ENCODE measurements around the gene OLFML2A. TPM values are rescaled to one million over a fixed set of nuclear protein-coding genes. Genes with fewer than 3 reads are reported as not detected.

OLFML2A gene
- total RNA-seq, 1 experiment from 2014 or later: 5.6 TPM

DNA sequence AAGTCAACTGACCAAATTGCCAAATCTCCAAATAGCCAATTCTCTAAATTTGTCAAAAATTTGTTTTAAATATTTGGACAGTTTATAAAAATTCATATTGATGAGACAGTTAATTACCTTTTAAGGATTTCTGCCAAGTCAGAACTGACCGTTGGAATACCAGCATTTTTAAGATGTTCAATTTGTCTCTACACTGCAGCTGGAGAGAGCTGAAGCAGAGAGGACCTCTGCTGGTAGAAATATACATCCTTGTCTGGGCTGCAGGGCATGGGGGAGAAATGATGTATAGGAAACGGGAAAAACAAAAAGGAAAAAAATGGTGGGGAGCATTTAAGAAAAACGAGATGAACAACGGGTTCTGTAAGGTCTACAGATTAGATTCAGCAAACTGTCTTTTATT is 22.6 kb upstream of the OLFML2A start:
- Histone ChIP-seq H3K36me3 (replicated peaks; ENCODE audit: control insufficient read depth, insufficient read depth, low read length) (no peaks in the 10 kb centered on the region), H3K27me3 (ENCODE audit: control insufficient read depth, insufficient read depth, low read length) (no peaks in the 10 kb centered on the region; the same call in 1 of the 2 replicates), H3K4me3 (ENCODE audit: insufficient read depth, low read depth, low read length) (no peak overlapping the region)
- no peak for DNase-seq

DNA sequence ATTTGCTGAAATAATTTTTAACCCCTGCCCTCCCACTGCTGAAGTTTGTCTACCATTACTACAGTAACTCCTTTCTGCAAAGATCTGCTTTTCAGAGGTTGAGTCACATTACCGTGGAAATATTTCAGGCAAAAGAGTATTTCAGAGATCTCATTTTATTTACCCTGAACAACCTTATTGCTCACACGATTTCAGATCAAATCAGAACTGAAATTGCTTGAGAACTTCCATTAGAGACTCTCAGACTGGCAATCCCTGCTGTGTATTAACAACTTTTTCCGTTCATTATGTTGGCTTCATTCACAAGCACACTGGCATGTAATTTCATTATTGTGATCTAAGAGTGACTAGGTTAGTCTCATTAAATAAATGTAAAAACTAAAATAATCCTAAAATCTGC is 21.9 kb upstream of the OLFML2A start:
- H3K27me3 ChIP-seq (ENCODE audit: control insufficient read depth, insufficient read depth, low read length): no peaks in the 10 kb centered on the region; the same call in 1 of the 2 replicates
- no peak overlapping the region for H3K4me3 ChIP-seq (ENCODE audit: insufficient read depth, low read depth, low read length)
- no peaks in the 10 kb centered on the region for H3K36me3 ChIP-seq (replicated peaks; ENCODE audit: control insufficient read depth, insufficient read depth, low read length)
- DNase-seq: no peak

DNA sequence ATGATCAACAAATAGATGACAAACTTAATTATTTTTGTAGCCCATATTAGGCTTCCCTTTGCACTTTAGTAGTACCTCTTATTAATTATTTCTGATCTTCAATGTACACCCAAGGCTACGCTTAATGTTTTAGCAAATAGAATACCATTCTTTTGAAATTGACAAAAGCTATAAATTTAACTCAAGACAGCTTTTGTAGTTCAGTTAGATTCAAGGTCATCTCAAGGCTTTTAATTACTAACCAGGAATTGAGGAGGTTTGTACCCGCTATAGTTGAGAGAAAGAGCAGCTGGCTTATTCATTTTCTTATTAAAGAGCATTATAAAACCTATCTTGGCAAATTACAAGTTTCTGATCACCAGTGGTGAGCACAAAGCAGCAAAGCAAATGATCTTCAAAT is 20.9 kb upstream of the OLFML2A start:
- no peaks in the 10 kb centered on the region; the same call in 1 of the 2 replicates for H3K27me3 ChIP-seq (ENCODE audit: control insufficient read depth, insufficient read depth, low read length)
- no peak for DNase-seq
- H3K4me3 ChIP-seq (ENCODE audit: insufficient read depth, low read depth, low read length): no peak overlapping the region
- no peaks in the 10 kb centered on the region for H3K36me3 ChIP-seq (replicated peaks; ENCODE audit: control insufficient read depth, insufficient read depth, low read length)

DNA sequence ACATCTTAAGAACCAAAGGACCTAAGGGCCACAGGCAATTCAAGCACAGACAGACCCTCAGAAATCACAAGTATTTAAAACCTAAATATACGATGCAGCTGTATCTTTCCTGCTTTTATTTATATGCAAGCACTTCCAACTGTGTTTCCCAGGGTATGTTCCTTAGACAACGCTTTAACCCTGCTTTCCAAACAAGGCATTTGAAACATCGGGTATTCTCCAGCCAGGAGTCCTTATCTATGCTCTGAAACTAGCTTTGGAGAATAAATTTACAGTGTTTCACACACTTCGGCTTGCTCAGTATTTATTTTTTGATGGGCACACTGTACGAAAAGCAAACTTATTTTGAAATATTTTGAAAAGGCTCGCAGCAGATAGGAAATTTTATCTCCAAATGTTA is 19.3 kb upstream of the OLFML2A start:
- DNase-seq: no peak
- H3K27me3 ChIP-seq (ENCODE audit: control insufficient read depth, insufficient read depth, low read length): no peaks in the 10 kb centered on the region; the same call in 1 of the 2 replicates
- no peak overlapping the region for H3K4me3 ChIP-seq (ENCODE audit: insufficient read depth, low read depth, low read length)
- no peaks in the 10 kb centered on the region for H3K36me3 ChIP-seq (replicated peaks; ENCODE audit: control insufficient read depth, insufficient read depth, low read length)

- DNase-seq: no peak
- Histone ChIP-seq H3K27me3 (ENCODE audit: control insufficient read depth, insufficient read depth, low read length) (no peaks in the 10 kb centered on the region; the same call in 1 of the 2 replicates), H3K36me3 (replicated peaks; ENCODE audit: control insufficient read depth, insufficient read depth, low read length) (no peaks in the 10 kb centered on the region), H3K4me3 (ENCODE audit: insufficient read depth, low read depth, low read length) (no peak overlapping the region)
Observed at GRCh38 chr9:124758061-124758460, 18.9 kb upstream of the OLFML2A start.

DNA sequence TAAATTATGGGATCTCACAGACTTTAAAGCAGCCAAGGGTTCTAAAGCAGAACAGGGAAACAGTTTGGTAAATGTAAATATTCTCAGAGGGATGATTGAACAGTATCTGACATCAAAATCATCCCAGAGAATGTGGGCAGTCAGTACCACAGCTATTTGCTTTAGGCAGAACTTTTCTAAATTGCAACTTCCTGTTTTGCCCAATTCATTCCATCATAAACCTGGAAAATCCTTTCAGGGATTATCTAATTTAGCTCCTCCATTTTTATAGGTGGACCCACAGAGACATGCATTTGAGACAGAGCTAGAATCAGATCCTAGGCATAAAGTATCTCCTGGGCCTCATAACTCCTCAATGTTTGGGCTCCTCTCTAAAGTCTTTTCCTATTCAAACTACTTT is 18.2 kb upstream of the OLFML2A start:
- DNase-seq: no peak
- Histone ChIP-seq H3K27me3 (ENCODE audit: control insufficient read depth, insufficient read depth, low read length) (no peaks in the 10 kb centered on the region; the same call in 1 of the 2 replicates), H3K36me3 (replicated peaks; ENCODE audit: control insufficient read depth, insufficient read depth, low read length) (no peaks in the 10 kb centered on the region), H3K4me3 (ENCODE audit: insufficient read depth, low read depth, low read length) (no peak overlapping the region)

- Histone ChIP-seq H3K4me3 (ENCODE audit: insufficient read depth, low read depth, low read length) (no peak overlapping the region), H3K36me3 (replicated peaks; ENCODE audit: control insufficient read depth, insufficient read depth, low read length) (no peaks in the 10 kb centered on the region), H3K27me3 (ENCODE audit: control insufficient read depth, insufficient read depth, low read length) (no peaks in the 10 kb centered on the region; the same call in 1 of the 2 replicates)
- no peak for DNase-seq
Observed at GRCh38 chr9:124759327-124759726, 17.6 kb upstream of the OLFML2A start.

DNA sequence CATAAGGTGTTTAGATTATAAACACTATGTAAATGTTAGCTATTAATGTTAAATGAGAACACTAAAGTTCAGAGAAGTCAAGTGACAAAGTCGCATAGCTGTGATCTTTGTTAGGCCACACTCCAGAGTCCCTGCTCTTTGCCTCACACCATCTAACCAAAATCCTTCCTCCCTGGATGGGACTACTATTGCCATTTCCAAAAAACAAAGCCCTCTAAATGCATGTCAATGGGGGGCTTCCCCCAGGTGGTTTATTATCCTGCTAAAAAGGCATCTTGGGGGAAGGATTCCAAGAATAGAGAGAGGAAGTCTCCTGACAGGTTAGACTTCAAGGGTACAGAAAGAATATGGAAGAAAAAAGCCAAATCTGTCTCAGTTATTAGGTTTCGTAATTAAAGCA is 16.2 kb upstream of the OLFML2A start:
- H3K36me3 ChIP-seq (replicated peaks; ENCODE audit: control insufficient read depth, insufficient read depth, low read length): no peaks in the 10 kb centered on the region
- no peak overlapping the region for H3K4me3 ChIP-seq (ENCODE audit: insufficient read depth, low read depth, low read length)
- no peaks in the 10 kb centered on the region; the same call in 1 of the 2 replicates for H3K27me3 ChIP-seq (ENCODE audit: control insufficient read depth, insufficient read depth, low read length)
- DNase-seq: peak; percentile 35

DNA sequence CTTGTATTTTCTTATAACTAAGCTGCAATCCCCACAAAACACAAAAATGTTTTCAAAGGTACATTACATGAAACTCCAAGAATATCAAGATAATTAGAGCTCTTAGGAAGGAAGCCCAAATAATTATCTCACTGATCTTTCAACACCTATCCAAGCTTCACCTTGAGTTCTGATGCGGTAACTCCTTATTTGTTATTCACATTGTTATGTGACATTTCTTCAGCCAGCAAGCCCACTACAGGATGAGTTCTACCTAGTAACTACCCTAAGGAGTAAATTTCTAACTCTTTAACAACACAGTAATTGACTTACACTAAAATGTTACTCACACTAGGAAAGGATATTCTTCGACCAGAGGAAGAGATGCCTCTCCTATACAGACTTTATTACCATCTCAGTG is 15.7 kb upstream of the OLFML2A start:
- H3K36me3 ChIP-seq (replicated peaks; ENCODE audit: control insufficient read depth, insufficient read depth, low read length): no peaks in the 10 kb centered on the region
- DNase-seq: no peak
- no peak overlapping the region for H3K4me3 ChIP-seq (ENCODE audit: insufficient read depth, low read depth, low read length)
- peaks cover 3% of the 10 kb centered on the region; the same call in 1 of the 2 replicates for H3K27me3 ChIP-seq (ENCODE audit: control insufficient read depth, insufficient read depth, low read length)

GRCh38 chr9:124761710-124762109 is 15.2 kb upstream of the OLFML2A start:
- no peaks in the 10 kb centered on the region for H3K36me3 ChIP-seq (replicated peaks; ENCODE audit: control insufficient read depth, insufficient read depth, low read length)
- H3K27me3 ChIP-seq (ENCODE audit: control insufficient read depth, insufficient read depth, low read length): peaks cover 4% of the 10 kb centered on the region; the same call in 1 of the 2 replicates
- DNase-seq: no peak
- no peak overlapping the region for H3K4me3 ChIP-seq (ENCODE audit: insufficient read depth, low read depth, low read length)

GRCh38 chr9:124762633-124763032 is 14.3 kb upstream of the OLFML2A start:
- DNase-seq: no peak
- Histone ChIP-seq H3K4me3 (ENCODE audit: insufficient read depth, low read depth, low read length) (no peak overlapping the region), H3K27me3 (ENCODE audit: control insufficient read depth, insufficient read depth, low read length) (peaks cover 10% of the 10 kb centered on the region; the same call in 1 of the 2 replicates), H3K36me3 (replicated peaks; ENCODE audit: control insufficient read depth, insufficient read depth, low read length) (no peaks in the 10 kb centered on the region)

- Histone ChIP-seq H3K27me3 (ENCODE audit: control insufficient read depth, insufficient read depth, low read length) (peaks cover 26% of the 10 kb centered on the region; the same call in 1 of the 2 replicates), H3K4me3 (ENCODE audit: insufficient read depth, low read depth, low read length) (no peak overlapping the region), H3K36me3 (replicated peaks; ENCODE audit: control insufficient read depth, insufficient read depth, low read length) (no peaks in the 10 kb centered on the region)
- no peak for DNase-seq
Observed at GRCh38 chr9:124764774-124765438, 12.0 kb upstream of the OLFML2A start.

DNA sequence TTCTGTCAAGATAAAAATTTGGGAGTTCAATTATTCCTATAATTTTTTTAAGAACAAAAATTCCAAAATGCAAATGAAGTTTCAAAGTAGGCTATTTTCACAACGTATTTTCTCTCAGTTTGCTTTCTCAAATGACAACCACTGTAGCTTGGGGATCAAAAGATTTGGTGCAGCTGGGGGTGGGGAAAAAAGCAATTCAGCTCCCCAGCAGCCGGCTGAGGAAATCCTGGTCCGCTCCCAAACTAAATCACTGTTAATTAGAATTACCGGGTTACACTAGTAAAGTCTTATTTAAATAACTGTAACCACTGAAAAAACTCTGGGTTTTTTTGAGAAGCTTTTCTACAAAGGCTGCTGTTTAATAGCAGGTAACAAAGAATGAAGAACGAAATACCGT is 11.5 kb upstream of the OLFML2A start:
- H3K4me3 ChIP-seq (ENCODE audit: insufficient read depth, low read depth, low read length): no peak overlapping the region
- H3K27me3 ChIP-seq (ENCODE audit: control insufficient read depth, insufficient read depth, low read length): peaks cover 28% of the 10 kb centered on the region; the same call in 1 of the 2 replicates

DNA sequence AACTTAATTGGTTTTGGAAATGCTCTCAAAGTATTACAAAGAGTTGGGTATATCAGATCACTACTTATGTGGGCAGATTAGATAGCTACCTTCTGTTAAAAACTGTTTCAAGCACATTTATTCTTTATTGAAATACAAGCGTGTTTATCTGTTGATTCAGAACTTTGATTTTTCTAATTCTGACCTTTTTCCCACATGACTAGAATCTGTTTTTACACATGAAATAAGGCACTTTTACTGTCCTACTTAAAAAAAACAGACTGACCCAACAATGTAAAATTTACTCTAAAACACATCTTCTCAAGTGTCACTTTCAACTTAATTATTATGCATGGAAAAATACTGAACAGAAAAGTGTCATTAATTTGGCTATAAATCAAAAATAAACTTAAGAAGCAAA is 10.6 kb upstream of the OLFML2A start:
- H3K27me3 ChIP-seq (ENCODE audit: control insufficient read depth, insufficient read depth, low read length): peaks cover 28% of the 10 kb centered on the region; the same call in 1 of the 2 replicates
- H3K4me3 ChIP-seq (ENCODE audit: insufficient read depth, low read depth, low read length): no peak overlapping the region
- DNase-seq: no peak
- H3K36me3 ChIP-seq (replicated peaks; ENCODE audit: control insufficient read depth, insufficient read depth, low read length): no peaks in the 10 kb centered on the region

More for the DNA sequence above, 11.5 kb upstream of the OLFML2A start:
- no peak for DNase-seq
- no peaks in the 10 kb centered on the region for H3K36me3 ChIP-seq (replicated peaks; ENCODE audit: control insufficient read depth, insufficient read depth, low read length)

DNA sequence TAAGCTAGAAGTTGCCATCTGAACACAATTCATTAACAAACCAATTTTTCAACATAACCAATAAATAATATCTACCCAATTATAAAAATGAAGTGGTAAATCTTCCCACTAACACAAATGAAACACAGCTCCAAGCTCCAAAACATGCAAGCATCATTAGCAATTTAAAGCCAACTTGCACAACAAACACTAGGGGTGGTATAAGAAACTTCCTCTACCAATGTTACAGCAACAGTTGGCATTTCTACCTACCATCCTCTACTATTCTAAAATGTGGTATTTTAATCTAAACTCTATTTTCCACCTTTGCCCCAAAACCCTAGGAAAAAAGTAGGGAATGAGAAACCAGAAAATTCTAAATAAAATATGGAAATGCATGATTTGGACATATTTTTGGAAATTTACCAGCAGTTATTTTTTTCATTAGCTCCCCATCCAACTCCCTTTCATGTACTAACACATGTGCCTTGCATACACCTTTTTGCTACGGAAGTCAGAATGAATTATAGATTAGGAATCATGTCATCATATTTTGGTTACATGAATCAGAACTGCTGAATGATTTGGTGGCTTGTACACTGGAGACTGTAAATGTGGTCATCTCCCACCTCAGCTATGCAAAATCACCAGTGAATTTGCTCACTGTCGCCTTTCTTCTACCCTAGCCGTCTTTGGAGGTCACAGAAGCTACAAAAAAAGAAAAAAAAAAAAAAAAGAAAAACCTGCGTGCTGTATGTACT is 9.9 kb upstream of the OLFML2A start:
- peaks cover 28% of the 10 kb centered on the region; the same call in 1 of the 2 replicates for H3K27me3 ChIP-seq (ENCODE audit: control insufficient read depth, insufficient read depth, low read length)
- H3K36me3 ChIP-seq (replicated peaks; ENCODE audit: control insufficient read depth, insufficient read depth, low read length): no peaks in the 10 kb centered on the region
- no peak overlapping the region for H3K4me3 ChIP-seq (ENCODE audit: insufficient read depth, low read depth, low read length)
- no peak for DNase-seq

All from H7 (cell line).